OCI-LY7 (cell line): ENCODE data around the gene ASPHD2.

Source experiments
- CTCF ChIP-seq: fragments of 200-600 bp; sonication (generic); conservative IDR thresholded peaks from 2 replicates; pipeline ENCODE4 v1.5.1; 2014; ENCODE audit warnings: mild to moderate bottlenecking, antibody characterized with exemption, low read length, moderate library complexity, mixed read lengths
- EZH2phosphoT487 ChIP-seq: fragments of 200-600 bp; sonication (generic); IDR thresholded peaks from 2 replicates; pipeline ENCODE4 v1.6.1; 2018; ENCODE audit warnings: low read depth, borderline replicate concordance, mild to moderate bottlenecking, mixed run types, antibody characterized with exemption, low read length, moderate library complexity, mixed read lengths

GRCh38 chr22:26416256-26416655, 12.8 kb upstream of the ASPHD2 start:
- TF ChIP-seq EZH2phosphoT487 (no peak), CTCF (no peak)
